HL-60 (cell line): Measurements from ENCODE around the gene PLOD3.

ENCODE experiments used
- DNase-seq, 2 experiments: peaks; one replicate each; pipeline ENCODE4 v3.0.0-alpha.2; 2010 to 2020; ENCODE audit warnings: low read depth in 1 of 2, low spot score in 1 of 2
- H3K27ac ChIP-seq: fragments of 250-450 bp; sonication (Bioruptor Pico); replicated peaks from 2 replicates; pipeline ENCODE4 v1.5.1; 2020; ENCODE audit warnings: mild to moderate bottlenecking, moderate library complexity
- H3K27me3 ChIP-seq: fragments of 250-450 bp; sonication (Bioruptor Pico); 2 replicates; pipeline ENCODE4 v1.5.1; 2021; ENCODE audit warnings: mild to moderate bottlenecking, moderate library complexity; ENCODE audit not compliant: insufficient read depth, poor library complexity, severe bottlenecking
- H3K4me3 ChIP-seq: replicated peaks from 2 replicates; pipeline ENCODE4 v1.5.1; 2011; ENCODE audit warnings: mild to moderate bottlenecking, control low read depth, low read length; ENCODE audit not compliant: insufficient read depth
- CTCF ChIP-seq: IDR thresholded peaks from one replicate; pipeline ENCODE4 v1.5.1; 2011; ENCODE audit warnings: low read length, control low read depth, inconsistent platforms; ENCODE audit not compliant: insufficient read depth
- GABPA ChIP-seq: IDR thresholded peaks from 2 replicates; pipeline ENCODE4 v1.6.1; 2012; ENCODE audit warnings: low read depth
- POLR2AphosphoS5 ChIP-seq: IDR thresholded peaks from 2 replicates; pipeline ENCODE4 v1.6.1; 2012; ENCODE audit warnings: low read depth
- REST ChIP-seq: IDR thresholded peaks from 2 replicates; pipeline ENCODE4 v1.6.1; 2012; ENCODE audit warnings: low read depth; ENCODE audit not compliant: insufficient replicate concordance
- SPI1 ChIP-seq: IDR thresholded peaks from 2 replicates; pipeline ENCODE4 v1.6.1; 2012; ENCODE audit warnings: low read depth, mild to moderate bottlenecking, borderline replicate concordance

PLOD3 gene

GRCh38 chr7:101177644-101178043, 39.7 kb downstream of the PLOD3 start:
- TF ChIP-seq GABPA = no peak
- no peak for TF ChIP-seq REST
- TF ChIP-seq CTCF = no peak
- TF ChIP-seq SPI1 = no peak
- no peak for TF ChIP-seq POLR2AphosphoS5
- H3K27me3 ChIP-seq = peaks cover 67% of the 10 kb centered on the region
- DNase-seq = no peak
- H3K27ac ChIP-seq = no peak overlapping the region
- H3K4me3 ChIP-seq = no peak overlapping the region

GRCh38 chr7:101175664-101176063, 41.7 kb downstream of the PLOD3 start:
- Histone ChIP-seq H3K27ac (no peak overlapping the region), H3K4me3 (no peak overlapping the region), H3K27me3 (peaks cover 74% of the 10 kb centered on the region)
- no peak for DNase-seq
- TF ChIP-seq CTCF (no peak), REST (no peak), POLR2AphosphoS5 (no peak), GABPA (no peak), SPI1 (no peak)

DNA sequence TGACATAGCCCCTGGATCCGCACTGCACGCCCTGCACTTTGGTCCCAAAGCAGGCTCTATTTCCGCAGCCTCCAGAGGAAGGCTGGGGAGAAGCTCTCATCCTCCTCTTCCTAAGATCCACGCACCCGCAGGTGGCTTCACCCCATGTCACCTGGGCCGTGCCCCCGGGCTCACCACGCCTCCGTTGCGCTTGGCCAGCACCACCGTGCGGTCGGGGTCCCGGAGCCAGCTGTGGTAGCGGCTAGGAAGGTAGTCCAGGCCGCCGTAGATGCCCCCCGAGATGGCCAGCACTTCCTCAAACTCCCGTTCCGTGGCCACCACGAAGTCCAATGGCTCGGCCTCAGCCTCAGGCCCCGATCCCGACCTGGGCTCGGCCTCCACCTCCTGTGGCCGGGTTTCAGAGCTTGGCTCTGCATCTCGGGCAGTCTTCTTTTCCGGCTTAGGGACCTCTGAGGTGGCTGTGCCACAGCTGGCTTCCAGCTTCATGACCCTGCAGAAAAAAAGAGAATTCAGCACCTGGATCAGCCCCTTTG, 43.0 kb downstream of the PLOD3 start:
- TF ChIP-seq POLR2AphosphoS5 = no peak
- no peak for TF ChIP-seq REST
- no peak for TF ChIP-seq CTCF
- TF ChIP-seq SPI1 = 0 out of 2 replicates have a peak, but pooled peaks have one; percentile 4
- no peak for TF ChIP-seq GABPA
- Histone ChIP-seq H3K4me3 (no peak overlapping the region), H3K27me3 (peaks cover 74% of the 10 kb centered on the region), H3K27ac (no peak overlapping the region)
- DNase-seq = no peak
